HG03103 (cell line): Measurements from ENCODE around the gene CXCL14.

Source experiments
- ATAC-seq: cut with Tn5 transposase; IDR thresholded peaks from one replicate; pipeline ENCODE4 v1.9.1; 2021; ENCODE audit warnings: low read depth; ENCODE audit not compliant: unreplicated experiment

The CXCL14 gene

DNA sequence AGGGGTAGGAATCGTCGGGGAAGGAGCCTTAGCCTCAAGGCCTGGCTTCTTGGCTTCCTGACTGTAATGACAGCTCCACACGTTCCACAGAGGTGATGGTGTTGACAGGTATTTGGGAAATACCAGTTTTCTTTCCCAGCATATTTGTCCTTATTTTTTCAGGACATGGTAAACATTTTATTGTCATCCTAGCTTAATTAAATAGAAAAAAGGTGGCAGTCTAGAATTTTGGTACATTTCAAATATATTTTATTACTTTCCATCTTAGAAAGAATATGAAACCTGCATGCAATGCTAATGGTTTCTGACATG lies 8.4 kb downstream of the CXCL14 start:
- ATAC-seq = no peak

DNA sequence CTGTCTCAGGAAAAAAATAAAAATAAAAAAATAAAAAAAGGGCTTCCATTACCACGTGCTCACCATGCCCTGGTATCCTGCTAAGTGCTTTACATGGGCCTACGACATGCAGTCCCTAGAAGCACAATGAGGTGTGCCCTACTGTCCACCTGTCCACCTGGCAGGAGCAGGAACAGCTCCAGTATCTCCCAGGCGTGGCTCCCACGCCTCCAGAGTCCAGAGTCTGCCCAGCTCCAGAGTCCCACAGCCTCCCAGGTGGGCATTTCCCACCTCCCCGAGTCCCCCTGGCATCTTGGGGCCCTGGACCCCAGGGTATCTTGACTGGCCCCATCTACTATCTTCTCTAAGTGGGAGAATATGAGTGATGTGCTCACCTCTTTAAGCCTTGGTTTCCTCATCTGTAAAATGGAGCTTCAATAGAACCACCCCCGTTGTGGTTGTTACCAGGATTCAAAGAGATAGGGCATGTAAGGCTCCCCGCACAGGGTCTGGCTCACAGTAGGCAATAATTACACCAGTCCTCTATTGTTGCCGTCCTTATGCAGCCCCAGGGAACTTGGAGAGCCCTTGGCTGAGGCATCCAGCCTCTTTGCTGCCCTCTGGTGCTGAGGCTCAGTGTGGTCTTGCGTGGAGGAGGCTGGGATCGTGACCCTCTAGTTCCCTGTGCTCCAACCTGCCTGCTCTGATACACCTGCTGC lies 8.9 kb downstream of the CXCL14 start:
- no peak for ATAC-seq

GRCh38 chr5:135568923-135569360 lies 9.8 kb downstream of the CXCL14 start:
- no peak for ATAC-seq

- no peak for ATAC-seq
Observed at GRCh38 chr5:135568246-135568645, 10.5 kb downstream of the CXCL14 start.

- no peak for ATAC-seq
Observed at GRCh38 chr5:135567661-135568060, 11.1 kb downstream of the CXCL14 start.

- ATAC-seq = no peak
Observed at GRCh38 chr5:135566422-135567400, 12.1 kb downstream of the CXCL14 start.

DNA sequence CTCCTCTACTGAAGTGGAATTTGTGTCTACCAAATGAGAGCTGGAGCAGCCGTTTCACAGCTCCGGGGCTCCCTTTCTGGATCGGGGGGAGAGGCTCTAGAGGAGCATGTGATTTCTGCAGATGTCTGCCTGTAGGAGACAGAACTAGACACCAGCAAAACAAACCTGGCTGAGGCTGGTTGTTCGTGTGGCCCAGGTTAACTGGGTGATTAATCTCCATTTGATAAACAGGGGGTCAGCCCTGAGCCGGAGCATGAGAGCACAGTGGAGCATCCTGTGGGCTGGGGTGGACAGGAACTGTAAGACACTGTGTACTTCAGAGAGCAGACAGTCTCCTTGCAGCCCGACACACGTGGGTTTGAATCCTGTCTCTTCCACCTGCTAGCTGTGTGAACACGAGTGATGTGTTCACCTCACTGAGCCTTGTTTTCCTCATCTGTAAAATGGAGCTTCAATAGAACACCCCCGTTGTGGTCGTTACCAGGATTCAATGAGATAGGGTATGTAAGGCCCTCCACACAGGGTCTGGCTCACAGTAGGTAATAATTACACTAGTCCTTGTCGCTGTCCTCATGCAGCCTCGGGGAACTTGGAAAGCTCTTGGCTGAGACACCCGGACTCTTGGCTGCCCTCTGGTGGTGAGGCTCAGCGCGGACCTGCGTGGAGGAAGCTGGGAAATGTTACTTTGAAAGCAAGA lies 12.9 kb downstream of the CXCL14 start:
- peak; percentile 77 for ATAC-seq

- no peak for ATAC-seq
Observed at GRCh38 chr5:135565266-135565665, 13.5 kb downstream of the CXCL14 start.

DNA sequence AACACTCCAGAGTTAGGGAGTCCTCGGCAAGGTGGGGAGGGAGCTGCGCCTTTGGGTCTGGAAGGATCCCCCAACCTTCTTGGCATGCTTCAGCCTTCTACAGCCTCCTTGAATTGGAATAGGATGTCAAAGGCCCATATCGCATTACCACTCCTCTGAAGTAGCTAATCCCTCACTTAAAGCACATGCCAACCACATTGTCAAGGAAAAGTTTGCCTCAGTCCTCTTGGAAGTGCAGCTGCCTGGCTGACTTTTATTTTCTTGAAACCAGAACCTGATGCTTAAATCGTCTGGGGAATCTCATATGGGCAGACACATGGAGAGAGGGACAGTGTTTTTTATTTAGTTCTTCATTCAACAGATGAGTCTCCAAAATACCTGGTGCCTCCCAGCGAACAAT lies 14.5 kb downstream of the CXCL14 start:
- no peak for ATAC-seq

DNA sequence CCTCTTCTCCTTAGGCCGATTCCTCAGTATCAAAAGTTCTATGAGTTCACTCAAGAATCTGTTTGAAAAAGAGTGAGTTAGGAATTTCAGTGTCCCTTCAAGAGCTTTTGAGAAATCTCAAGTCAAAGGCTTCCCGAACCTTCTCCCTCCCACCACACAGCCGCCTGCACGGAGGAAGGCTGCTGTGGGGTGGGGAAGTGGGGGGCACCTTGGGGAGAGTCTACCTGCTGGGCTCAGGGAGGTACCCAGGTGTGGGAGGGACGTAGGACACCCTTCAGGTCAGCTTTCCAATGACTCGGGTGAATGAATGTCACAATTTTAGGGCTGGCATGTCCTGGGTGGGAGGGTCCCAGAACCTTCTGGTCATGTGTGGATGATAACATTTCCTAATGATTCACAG lies 17.5 kb downstream of the CXCL14 start:
- no peak for ATAC-seq

DNA sequence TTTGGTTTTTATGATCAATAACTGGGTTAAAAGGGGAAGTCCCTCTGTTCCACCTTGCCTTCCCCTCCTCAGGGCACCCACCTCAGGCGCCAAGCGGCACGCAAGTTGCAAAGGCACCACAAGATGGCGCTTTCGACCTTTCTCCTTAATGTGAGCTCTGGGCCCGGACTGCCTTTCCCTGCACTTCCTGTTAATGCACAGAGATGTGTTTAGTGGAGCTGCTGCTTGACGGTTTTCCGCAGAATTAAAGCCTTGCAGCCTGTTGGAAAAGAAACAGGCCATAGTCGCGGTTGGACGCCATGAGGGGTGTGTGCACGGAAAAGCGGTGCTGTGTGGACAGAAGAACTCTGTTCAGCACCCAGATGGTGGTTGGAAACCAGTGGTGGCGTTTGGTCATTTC lies 17.9 kb downstream of the CXCL14 start:
- peak; percentile 97 for ATAC-seq

DNA sequence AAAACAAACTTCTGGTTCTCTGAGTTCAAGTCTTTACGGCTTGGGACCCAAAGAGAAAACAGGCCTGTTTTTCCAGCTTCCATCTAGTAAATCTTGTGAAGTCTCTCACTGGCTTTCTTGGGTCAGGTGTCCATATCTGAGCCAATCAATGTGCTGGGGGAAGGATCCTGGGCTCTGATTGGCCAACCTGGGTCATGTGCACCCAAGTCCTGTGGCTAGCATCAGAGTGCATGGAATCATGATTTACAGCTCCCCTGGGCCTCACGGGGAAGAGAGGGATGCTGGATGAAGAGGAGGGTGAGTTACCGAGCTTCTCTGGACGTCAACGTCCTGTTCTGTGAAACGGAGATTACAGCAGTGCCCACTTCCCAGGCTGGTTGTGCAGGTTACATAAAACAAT lies 19.4 kb downstream of the CXCL14 start:
- ATAC-seq = no peak

- ATAC-seq = no peak
Observed at GRCh38 chr5:135557076-135557838, 21.5 kb downstream of the CXCL14 start.

DNA sequence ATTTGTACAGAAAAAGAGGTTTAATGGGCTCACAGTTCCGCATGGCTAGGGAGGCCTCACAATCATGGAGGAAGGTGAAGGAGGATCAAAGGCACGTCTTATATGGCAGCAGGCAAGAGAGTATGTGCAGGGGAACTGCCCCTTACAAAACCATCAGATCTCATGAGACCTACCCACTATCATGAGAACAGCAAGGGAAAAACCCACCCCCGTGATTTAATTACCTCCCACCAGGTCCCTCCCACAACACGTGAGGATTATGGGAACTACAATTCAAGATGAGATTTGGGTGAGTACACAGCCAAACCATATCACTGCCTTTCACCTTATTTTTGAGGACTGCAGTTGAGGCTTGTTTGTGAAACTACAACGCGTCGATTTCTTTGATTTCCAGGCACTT lies 22.2 kb downstream of the CXCL14 start:
- ATAC-seq = no peak

DNA sequence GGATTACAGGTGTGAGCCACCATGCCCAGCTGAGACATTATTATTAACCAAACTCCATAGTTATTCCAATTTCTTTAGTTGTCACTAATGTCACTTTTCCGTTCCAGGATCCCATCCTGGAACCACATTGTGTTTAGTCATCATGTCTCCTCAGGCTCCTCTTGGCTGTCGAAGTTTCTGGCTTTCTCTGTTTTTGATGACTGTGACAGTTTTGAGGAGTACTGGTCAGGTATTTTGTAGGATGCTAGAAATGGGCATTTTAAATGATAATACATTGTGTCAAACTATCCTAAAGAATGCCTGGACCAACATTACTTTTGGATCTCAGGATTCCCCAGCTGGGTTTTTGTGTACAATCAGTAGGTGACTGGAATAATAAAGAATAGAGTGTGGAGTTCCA lies 23.3 kb downstream of the CXCL14 start:
- no peak for ATAC-seq

DNA sequence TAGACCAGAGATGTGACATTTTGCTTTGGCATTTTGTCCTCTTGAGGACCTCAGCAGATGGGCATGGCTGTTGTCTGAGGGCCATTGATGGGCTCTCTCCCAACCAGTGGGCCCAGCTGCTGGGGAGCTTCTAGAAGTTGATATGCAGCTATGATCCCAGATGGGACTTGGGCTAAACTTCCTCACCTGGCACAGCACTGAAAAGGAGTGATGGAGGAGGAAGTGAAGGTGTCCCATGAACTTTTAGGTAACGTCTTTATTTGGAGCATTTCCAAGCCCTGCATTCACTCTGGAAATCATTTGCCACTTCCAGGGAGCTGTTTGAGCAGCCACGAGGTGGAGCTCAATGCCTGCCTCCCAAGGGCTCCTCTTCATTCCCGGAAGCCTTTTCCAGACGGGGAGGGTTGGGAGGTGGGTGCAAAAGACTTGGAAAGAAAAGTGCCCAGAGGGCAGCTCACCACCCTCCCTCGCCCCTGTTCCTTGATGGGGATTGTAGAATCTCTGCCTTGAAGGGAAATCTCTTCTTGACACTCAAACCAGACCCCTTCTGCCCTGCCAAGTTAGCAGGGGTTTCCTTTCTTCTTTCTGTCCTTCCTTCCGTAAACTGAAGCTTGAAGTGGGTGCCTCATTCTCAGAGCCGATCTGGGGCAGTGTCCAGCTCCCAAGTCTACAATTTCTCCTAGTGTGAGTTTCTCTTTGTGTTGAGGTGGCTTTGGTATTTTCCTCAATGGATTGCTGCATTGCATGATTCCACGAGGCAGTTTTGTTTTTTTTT lies 24.9 kb downstream of the CXCL14 start:
- ATAC-seq = no peak

- peak; percentile 75 for ATAC-seq
Observed at GRCh38 chr5:135551593-135552447, 27.0 kb downstream of the CXCL14 start.

- ATAC-seq = no peak
Observed at GRCh38 chr5:135549413-135549812, 29.4 kb downstream of the CXCL14 start.
